GM21360 (cell line): ENCODE results near the gene SRRM4.
"Not testable (repeated sequence)": the region's sequence is repeated elsewhere in the genome, so short reads cannot be mapped to it uniquely, and the experiment has no call there.

Experiments used
- ATAC-seq: cut with Tn5 transposase; IDR thresholded peaks from one replicate; pipeline ENCODE4 v1.9.1; 2021; ENCODE audit warnings: mild to moderate bottlenecking, moderate library complexity; ENCODE audit not compliant: unreplicated experiment

SRRM4 gene

GRCh38 chr12:119008273-119008672 is 26.9 kb downstream of the SRRM4 start:
- ATAC-seq: not testable (repeated sequence)

DNA sequence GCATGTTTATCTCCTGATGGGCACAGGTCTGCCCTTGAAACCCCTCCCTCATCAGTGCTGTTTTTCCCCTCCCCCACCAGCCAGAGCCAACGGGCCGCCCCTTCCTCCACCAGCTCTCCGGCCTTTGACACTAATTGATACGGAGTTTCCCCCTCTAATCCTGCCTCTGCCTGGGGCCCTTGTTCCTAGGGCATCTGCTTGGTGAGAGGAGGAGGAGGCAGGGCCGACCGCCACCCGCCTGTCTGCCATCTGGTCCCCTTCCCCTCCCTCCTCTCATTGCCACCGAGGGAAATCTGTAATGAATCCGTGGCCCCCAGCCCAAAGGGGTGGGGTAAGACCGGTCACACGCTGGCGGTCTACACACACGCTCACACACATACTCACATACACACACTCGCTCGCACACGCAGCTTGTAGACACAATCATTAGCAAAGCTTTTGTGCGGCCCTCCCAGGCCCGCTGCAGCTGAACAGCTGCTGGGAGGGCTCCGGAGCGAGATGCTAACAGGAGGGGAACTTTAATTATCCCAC is 27.4 kb downstream of the SRRM4 start:
- ATAC-seq: no peak

- ATAC-seq: no peak
Observed at GRCh38 chr12:119011231-119011630, 29.9 kb downstream of the SRRM4 start.

DNA sequence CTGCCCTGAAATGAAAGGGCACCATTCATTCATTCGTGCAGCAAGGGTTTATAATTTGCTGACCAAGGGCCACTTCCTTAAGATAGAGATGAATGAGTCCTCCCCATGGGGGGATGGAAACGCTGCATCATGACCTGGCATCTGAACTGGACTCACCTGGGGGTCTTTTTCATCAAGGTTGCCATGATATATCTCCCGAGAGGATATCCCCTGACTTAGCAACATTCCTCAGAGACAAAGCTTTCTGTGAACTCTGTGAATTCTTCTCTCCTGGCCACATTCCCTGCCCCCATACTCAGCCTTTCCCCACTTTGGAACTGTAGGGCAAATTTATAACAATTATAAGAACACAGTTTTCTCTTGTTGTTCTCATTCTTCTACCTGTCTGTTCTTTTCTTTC is 30.8 kb downstream of the SRRM4 start:
- no peak for ATAC-seq

GRCh38 chr12:119013023-119013422 is 31.7 kb downstream of the SRRM4 start:
- ATAC-seq: no peak

- no peak for ATAC-seq
Observed at GRCh38 chr12:119014368-119014767, 33.0 kb downstream of the SRRM4 start.

DNA sequence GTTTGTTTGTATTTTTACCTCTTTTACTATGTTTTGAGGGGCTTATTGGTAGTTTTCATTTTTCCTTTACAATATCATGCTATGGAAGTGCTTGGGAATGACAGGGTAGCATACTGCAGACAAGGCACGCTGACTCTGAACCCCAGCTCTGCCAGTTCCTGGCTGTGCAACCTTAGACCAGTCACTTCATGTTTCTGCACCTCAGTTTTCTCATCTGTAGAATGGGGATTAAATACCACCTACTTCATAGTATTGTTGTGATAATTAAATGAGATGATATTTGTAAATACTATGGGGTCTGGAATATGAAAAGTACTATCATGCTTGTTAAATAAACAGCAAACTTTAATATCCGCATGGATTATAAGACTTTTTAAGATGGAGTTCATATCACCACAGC is 35.4 kb downstream of the SRRM4 start:
- ATAC-seq: no peak

GRCh38 chr12:119019166-119019565 is 37.8 kb downstream of the SRRM4 start:
- no peak for ATAC-seq

DNA sequence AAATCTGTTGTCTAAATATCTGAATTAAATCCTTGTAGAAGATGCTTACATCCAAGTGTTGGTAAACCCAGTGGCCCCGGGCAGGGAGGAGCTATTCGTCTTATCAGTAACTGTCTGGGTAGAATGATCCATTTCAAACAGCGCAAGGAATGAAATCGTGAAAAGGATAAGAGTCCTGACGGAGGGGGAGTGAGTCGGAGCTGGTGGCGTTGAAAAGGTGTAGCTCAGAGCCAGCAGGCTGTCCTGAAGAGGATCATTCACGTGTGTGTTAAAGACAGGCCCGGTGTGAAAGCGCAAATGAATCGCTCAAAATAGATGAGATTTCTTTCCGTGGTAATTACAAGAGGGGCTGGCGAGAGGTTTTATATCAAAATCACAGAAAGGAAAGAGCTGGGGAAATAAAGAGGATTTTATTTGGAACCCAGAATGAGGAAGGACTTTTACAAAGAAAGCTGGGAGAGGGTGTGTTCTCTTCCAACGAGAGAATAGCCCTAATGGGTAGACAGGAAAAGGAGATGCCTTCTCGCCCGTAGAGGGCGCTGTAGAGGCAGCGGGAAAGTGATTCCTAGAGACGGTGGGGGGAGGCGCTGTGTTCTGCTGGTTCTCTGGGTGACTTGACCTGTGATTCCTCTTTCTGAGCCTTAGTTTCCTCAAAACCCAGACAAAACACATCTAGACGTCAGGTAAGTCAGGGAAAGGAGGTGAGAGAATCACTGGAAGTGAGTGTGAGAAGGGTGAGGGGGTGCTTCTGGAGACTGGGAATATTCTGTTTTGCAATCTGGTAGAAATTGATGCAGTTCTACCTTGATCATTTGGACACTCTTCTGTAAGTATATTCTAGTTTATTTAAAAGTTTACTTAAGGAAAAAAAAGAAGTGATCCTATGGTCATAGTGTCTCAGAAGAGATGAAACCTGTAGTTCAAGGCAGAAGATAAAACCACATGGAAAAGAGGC is 39.3 kb downstream of the SRRM4 start:
- no peak for ATAC-seq

GRCh38 chr12:119024356-119024755 is 43.0 kb downstream of the SRRM4 start:
- no peak for ATAC-seq

DNA sequence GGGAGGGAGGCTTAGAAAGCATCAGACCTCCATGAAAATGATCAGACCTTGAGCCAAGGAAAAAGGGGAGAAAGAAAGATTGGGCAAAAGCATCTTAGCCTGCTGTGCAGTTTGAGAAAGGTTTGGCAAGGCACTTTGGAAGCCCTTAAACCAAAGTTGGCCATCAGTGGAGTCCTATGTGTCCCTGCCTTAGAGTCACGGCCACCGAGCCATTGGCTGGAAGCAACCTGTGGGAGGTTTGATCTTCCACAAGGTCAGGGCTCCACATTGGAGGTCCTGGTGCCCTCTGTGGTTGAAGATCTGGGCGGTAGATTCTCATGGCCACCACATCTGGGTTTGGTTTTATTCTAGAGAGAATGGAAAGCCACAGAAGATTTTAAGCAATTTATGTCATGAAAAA is 44.4 kb downstream of the SRRM4 start:
- ATAC-seq: no peak

DNA sequence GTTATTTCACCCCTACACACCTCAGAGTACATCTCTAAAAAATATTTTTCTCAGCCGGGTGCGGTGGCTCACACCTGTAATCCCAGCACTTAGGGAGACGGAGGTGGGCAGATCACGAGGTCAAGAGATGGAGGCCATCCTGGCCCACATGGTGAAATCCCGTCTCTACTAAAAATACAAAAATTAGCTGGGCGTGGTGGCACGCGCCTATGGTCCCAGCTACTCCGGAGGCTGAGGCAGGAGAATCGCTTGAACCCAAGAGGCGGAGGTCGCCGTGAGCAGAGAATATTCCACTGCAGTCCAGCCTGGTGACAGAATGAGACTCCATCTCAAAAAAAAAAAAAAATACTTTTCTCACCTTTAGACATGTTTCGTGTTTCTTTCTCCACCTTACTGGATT is 52.0 kb downstream of the SRRM4 start:
- not testable (repeated sequence) for ATAC-seq

GRCh38 chr12:119036878-119037825 is 55.8 kb downstream of the SRRM4 start:
- ATAC-seq: no peak

GRCh38 chr12:119044094-119044493 is 62.8 kb downstream of the SRRM4 start:
- ATAC-seq: no peak

DNA sequence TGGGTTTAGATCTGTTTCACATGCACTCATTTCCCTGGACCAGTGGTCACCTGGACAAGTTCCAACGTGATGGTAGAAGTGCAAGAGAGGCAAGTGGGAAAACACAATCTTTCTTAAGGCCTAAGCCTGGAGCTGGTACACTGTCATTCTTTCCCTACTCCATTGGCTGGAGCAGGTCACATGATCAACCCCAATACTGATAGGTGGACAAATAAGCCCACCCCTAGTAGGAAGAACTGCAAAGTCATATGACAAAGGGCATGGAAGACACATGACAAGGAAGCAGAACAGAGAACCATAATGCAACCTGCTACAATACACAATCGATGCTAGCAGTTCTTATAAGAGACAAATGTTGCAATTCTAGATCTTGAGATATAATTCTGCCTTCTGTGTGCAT is 66.3 kb downstream of the SRRM4 start:
- ATAC-seq: no peak

- no peak for ATAC-seq
Observed at GRCh38 chr12:119050663-119051062, 69.3 kb downstream of the SRRM4 start.

DNA sequence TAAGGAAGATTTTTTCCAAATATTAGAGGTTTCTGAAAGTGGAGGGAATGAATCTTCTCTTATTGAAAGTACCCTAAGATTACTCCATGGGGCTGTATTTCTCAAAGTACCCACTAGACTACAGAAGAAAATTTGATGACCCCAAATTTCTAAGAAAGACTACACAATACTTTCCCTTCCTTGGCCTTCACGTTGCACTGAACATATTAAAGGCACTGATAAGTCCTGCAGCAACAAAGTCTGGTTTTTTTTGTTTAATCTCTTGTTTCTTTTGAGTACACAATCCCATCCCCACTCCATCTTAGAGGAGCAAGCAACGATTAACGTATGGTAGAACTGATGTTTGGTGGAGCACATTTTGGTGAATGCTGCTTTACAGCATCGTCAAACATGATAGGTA is 70.1 kb downstream of the SRRM4 start:
- no peak for ATAC-seq

GRCh38 chr12:119052001-119052400 is 70.7 kb downstream of the SRRM4 start:
- ATAC-seq: no peak

- ATAC-seq: no peak
Observed at GRCh38 chr12:119055977-119056376, 74.6 kb downstream of the SRRM4 start.

GRCh38 chr12:119060847-119061796 is 79.8 kb downstream of the SRRM4 start:
- ATAC-seq: no peak
